Activated CD4-positive, CD25-positive, alpha-beta regulatory T cell (primary cell): ENCODE results near the gene NEUROD2.

Source experiments
- DNase-seq, 4 experiments: peaks; one replicate each; lab custom pipeline; 2025; lab: John Stamatoyannopoulos, UW

The NEUROD2 gene

GRCh38 chr17:39607851-39608130 is at the start of gene NEUROD2:
NEUROD2 (minus strand) TSS chr17:39607920; CDS start chr17:39606599, 1,321 bp downstream.
- DNase-seq, result no peak

DNA sequence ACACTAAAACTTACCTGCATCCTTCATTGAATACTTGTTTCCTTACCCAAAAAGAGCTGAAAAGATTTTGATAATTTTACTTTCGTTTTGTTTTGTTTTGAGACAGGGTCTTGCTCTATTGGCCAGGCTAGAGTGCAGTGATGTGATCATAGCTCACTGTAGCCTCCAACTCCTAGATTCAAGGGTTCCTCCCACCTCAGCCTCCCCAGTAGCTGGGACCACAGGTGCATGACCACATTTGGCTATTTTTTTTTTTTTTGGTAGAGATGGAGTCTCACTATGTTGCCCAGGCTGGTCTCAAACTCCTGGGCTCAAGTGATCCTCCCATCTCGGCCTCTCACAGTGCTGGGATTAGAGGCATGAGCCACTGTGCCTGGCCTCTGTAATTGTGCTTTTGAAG is 47.4 kb upstream of the NEUROD2 start:
- no peak for DNase-seq

- peak; percentile 57 to 76 (median 68) for DNase-seq
Observed at GRCh38 chr17:39653662-39654331, 46.1 kb upstream of the NEUROD2 start.

GRCh38 chr17:39653316-39653661 is 45.6 kb upstream of the NEUROD2 start:
- no peak for DNase-seq

GRCh38 chr17:39652587-39653315 is 45.0 kb upstream of the NEUROD2 start:
- no peak for DNase-seq

- no peak for DNase-seq
Observed at GRCh38 chr17:39651923-39652586, 44.3 kb upstream of the NEUROD2 start.

DNA sequence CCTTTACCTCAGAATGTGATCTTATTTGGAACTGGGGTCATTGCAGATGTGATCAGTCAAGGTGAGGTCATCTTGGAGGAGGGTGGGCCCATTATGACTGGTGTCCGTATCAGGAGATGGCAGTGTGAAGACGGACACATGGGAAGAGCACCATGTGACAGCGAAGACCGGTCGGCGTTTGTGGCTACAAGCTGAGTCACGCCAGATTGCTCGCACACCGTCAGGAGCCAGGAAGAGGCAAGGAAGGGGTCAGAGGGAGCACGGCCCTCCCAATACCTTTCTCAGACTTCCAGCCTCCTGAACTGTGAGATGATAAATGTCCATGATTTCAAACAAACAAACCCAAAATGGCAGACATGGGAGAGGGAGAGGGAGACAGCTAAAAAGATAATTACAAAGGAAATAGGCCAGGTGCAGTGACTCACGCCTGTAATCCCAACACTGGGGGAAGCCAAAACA is 42.4 kb upstream of the NEUROD2 start:
- no peak for DNase-seq

GRCh38 chr17:39648616-39649366 is 41.1 kb upstream of the NEUROD2 start:
- no peak for DNase-seq

DNA sequence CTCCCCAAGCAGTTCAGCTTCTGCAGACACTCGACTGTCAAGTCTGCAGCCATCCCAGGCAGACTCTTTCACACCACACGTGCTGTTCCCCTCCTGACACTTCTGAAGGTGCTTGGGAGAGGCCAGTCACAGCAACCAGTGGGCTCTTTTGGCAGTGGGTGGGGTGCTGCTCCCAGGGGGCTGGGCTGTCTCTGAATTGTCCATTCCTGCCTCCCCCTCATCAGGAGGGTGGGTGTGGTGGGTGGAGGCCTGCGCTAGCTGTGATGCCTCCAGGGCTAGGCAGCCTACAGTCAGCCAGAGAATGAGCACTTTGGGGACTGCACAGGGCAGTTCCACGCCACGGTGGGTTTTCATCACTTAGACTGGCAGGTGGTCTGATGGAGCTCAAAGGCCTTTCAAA is 39.5 kb upstream of the NEUROD2 start:
- no peak for DNase-seq

- DNase-seq, result no peak
Observed at GRCh38 chr17:39643271-39643670, 35.6 kb upstream of the NEUROD2 start.

GRCh38 chr17:39642291-39643074 is 34.8 kb upstream of the NEUROD2 start:
- no peak for DNase-seq

- no peak for DNase-seq
Observed at GRCh38 chr17:39641883-39642282, 34.2 kb upstream of the NEUROD2 start.

DNA sequence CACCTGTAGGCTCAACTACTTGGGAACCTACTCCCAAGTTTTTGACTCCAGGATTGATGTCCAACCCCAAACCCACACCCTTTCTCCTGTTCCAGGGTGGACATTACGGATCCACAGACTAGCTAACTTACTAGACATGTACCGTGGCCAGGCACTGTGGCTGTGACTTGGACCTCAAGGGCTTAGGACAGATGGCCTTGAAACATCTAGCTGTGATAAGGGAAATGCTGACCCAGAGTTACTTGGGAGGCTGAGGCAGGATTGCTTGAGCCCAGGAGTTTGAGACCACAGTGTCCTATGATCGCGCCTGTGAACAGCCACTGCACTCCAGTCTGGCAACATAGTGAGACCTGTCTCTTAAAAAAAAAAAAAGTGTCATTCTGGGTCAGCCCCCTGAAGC is 33.4 kb upstream of the NEUROD2 start:
- no peak for DNase-seq

DNA sequence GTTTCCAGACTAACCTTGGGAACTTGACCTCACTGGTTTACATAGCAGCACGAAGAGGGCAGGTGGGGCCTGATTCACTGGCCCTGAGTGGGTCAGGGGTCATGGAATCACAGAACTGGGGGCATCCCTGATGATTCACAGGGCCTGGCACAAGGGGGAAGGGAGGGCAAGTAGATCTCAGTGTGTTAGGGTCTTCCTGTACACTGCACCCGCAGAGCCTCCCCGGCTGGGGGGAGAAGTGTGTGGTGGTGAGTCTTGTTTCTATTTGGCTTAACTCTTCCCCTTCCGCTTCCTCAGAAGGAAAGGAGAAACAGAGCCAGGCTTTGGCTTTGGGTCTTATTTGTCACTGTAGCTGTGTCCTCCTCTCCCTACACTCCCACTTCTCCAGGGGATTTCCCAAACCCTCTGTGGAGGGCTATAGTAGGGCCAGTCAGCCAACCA is 32.9 kb upstream of the NEUROD2 start:
- DNase-seq, result no peak

DNA sequence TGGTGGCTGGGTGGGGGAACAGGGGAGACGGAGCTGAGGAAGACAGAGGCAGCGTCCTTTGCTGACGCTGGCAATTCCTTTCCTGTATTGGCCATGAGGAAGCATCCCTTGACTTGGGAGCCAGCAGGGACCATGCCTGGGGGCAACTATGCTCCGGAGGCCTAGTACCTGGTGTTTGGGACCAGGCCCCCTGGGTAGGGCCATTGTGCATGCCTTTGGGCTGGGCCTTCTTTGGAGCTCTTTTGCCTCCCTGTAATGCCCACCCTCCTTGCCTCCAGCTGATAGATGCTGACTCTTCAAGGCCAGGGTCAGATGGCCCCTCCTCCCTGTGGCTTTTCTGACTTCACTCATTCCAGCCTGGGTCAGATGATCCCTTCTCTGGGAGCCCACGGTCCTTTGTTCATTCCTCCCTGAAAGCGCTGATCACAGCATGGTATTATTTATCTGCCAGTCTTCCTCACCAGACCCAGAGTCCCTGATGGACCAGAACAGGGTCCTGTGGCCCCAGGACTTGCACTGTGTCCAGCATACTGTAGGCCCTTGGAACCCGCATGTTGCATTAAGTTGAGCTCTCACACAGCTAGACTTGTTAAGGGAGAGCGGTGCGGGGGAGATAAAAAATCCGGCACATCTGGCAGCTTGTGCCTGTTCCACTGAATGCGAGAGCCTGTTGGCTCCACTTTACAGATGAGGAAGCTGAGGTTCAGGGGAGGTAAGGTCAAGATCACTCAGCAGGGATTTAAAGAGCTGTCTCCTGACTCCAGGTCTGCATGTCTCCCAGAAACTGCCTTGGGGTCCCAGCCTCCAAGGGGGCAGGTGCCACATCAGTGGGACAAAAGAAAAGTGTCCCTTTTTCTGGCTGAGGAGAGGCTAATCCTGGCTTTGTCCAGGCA is 32.1 kb upstream of the NEUROD2 start:
- DNase-seq, result no peak

DNA sequence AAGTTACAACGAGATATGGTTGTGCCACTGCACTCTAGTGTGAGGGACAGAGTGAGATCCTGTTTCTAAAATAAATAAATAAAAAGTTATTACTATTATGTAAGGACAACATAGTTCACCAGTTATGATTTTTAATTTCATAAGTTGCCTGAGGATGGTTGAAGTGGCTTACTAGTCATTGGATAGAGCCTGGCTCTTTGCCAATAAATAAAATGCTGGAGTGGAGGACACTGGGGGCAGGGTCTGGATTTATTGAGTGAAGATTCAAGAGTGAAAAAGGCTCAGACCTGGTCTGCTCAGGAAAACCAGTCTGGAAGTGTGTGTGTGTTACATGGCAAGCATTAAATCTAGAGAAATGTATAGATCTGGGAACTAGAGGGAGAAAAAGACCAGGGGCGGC is 31.3 kb upstream of the NEUROD2 start:
- no peak for DNase-seq

- DNase-seq, result no peak
Observed at GRCh38 chr17:39638317-39638716, 30.6 kb upstream of the NEUROD2 start.

- peak; percentile 72 to 91 (median 80) for DNase-seq
Observed at GRCh38 chr17:39636927-39637736, 29.4 kb upstream of the NEUROD2 start, which contains the start of gene STARD3. STARD3 (plus strand) TSS chr17:39637144; CDS start chr17:39653532, 16,388 bp downstream.

DNA sequence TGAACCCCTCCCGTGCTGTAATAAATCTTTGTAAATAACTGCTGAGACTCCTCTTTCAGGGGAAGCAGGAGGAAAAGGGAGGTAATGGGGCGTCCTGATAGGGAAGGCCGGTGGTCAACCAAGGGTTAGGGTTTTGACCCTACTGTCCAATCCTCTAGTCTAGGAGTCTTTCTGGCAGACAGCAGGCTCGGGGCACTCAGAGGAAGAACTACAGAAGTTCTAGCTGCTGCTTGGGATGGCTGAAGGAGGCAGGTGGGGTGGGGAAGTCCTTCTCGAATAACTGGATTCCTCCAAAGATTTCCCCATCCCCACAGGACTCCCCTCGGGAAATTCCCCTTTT is 28.8 kb upstream of the NEUROD2 start:
- no peak for DNase-seq
